22Rv1 (cell line): ENCODE data around the gene SERPINA5.

Experiments used
- H3K27ac ChIP-seq: fragments of 450-650 bp; 2 replicates; pipeline ENCODE4 v1.5.1; 2017
- ZFX ChIP-seq: fragments of 450-650 bp; IDR thresholded peaks from 2 replicates; pipeline ENCODE4 v1.6.1; 2017; ENCODE audit warnings: antibody characterized with exemption, borderline replicate concordance
- TF ChIP-seq, protein P1 (sequence below): fragments of 450-650 bp; IDR thresholded peaks from 2 replicates; pipeline ENCODE4 v1.5.1; 2017; ENCODE audit warnings: mild to moderate bottlenecking

The SERPINA5 gene

DNA sequence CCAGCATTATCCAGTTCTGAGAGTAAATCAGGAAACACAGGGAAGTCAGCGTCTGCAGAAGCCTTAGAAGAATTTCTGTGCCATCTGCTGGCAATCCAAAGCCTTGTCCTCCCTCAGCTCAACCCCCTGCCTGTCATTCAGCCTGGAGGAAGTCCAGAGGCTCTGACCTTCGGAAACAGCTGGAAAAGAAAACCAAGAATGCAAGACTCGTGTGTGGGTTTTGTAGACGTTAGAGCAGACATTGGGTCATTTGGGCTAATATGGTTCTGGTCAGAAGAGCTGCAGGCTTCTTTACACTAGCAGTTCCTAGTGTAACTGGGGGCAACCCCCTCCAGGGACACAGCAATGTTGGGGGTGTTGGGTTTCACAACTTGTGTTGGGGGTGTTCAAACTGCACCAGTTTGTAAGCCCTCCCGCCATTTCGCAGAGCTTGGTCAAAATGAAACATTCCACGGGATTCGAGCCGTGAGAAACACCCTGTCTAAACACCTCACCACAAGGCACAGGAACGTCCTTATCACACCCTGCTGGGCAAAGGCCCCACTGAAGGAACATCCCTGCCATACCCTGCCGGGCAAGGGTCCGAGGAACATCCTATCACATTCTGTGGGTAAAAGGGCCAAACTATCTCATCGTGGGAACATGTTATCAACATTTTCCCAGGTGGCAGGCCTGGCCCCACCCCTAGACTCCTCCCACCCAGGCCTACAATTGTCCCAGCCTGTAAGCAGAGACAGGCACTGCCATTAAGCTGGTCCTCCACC, 41.0 kb upstream of the SERPINA5 start:
- TF ChIP-seq, protein P1, sequence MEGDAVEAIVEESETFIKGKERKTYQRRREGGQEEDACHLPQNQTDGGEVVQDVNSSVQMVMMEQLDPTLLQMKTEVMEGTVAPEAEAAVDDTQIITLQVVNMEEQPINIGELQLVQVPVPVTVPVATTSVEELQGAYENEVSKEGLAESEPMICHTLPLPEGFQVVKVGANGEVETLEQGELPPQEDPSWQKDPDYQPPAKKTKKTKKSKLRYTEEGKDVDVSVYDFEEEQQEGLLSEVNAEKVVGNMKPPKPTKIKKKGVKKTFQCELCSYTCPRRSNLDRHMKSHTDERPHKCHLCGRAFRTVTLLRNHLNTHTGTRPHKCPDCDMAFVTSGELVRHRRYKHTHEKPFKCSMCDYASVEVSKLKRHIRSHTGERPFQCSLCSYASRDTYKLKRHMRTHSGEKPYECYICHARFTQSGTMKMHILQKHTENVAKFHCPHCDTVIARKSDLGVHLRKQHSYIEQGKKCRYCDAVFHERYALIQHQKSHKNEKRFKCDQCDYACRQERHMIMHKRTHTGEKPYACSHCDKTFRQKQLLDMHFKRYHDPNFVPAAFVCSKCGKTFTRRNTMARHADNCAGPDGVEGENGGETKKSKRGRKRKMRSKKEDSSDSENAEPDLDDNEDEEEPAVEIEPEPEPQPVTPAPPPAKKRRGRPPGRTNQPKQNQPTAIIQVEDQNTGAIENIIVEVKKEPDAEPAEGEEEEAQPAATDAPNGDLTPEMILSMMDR, result no peak
- no peak for TF ChIP-seq ZFX

DNA sequence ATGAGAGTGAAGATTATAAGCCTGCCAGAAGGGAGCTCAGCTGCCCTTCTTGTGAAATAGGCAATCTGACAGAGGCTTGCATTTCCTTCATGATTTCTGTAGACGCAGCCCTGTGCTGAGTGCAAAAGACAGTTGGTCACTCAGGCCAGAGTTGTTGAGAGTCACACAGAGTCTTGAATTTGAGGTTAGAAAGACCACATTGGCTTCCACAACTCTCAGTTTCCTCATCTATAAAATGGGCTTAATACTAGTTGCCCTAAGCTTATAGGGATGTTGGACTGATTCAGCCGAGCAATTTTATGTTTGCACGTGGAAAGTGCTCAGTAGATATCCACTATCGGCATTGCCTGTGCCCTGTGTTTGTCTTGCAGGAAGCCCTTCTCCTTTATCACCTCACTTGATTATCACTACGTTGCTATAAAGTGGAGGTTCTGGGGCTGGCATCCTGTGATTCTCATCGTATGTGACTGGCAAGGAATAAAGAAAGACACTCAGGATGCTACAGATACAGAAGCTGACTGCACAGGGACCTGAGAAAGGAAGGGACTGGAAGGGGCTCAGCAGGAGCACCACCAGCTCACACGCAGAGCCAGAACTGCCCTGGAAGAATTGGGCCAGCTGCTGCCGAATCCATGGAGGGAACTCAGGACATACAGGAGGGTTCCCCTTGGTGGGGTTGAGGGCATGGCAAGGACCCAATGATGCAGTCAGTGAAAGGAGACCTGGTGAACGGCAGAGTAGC, 39.8 kb upstream of the SERPINA5 start:
- no peak overlapping the region for H3K27ac ChIP-seq
- TF ChIP-seq, protein P1, result no peak
- no peak for TF ChIP-seq ZFX

More for the DNA sequence above, 41.0 kb upstream of the SERPINA5 start:
- no peak overlapping the region for H3K27ac ChIP-seq

GRCh38 chr14:94542111-94542810, 39.0 kb upstream of the SERPINA5 start:
- H3K27ac ChIP-seq, result no peak overlapping the region
- TF ChIP-seq, protein P1, result no peak
- TF ChIP-seq ZFX, result no peak

DNA sequence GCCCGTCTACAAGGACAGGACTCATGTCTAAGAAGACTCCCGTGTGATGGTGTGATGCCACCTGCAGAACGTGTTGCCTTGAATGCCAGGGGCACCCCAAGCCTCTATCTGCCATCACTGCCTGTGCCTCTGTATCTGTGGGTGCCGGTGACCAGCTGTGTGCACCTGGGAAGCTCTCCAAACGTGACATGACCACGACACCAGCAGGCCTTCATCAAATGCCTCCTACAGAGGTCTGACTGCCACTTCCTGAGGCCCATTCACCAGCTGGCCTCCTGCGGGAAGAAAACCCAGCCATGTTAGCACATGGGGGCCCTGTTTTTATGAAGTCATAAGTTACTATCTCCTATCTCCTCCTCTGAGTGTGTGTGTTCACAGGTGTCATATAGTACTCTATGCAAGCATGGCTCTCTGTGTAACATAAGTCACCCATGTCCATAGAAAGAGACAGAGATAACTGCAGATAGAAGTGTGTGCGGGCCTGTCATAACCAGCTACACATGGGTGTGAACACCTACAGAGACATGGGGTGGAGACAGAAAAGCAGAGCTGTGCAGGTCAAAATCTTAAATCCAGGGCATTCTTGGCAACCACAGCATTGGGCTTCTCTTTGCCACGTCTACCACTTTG, 38.3 kb upstream of the SERPINA5 start:
- TF ChIP-seq ZFX, result no peak
- TF ChIP-seq, protein P1, result no peak
- no peak overlapping the region for H3K27ac ChIP-seq

GRCh38 chr14:94543449-94544124, 37.6 kb upstream of the SERPINA5 start:
- no peak for TF ChIP-seq ZFX
- TF ChIP-seq, protein P1, result no peak
- no peak overlapping the region for H3K27ac ChIP-seq

- no peak overlapping the region for H3K27ac ChIP-seq
- no peak for TF ChIP-seq ZFX
- TF ChIP-seq, protein P1, result no peak
These were observed 36.5 kb upstream of the SERPINA5 start for GRCh38 chr14:94544726-94545125.
